ENCODE results near the gene PRSS23.

DNA sequence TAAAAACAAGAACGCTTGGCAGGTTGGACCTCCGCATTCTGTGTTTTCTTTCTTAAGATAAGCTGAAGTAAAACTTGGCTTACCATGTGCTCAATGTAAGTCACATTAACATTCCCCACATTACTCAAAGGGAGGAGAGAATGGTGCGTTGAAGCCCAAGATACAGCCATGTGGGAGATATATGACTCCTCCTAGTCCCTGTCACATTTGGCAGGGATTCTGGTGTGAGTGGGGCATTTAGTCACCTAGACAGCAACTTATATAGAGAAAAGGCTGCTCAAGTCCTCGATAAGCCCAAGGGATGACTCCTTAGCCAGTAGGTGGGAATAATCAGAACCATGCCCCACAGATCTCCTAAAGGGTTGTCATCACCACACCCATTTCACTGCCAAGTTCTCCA, 4.6 kb downstream of the PRSS23 start:
- TF ChIP-seq, protein P1, sequence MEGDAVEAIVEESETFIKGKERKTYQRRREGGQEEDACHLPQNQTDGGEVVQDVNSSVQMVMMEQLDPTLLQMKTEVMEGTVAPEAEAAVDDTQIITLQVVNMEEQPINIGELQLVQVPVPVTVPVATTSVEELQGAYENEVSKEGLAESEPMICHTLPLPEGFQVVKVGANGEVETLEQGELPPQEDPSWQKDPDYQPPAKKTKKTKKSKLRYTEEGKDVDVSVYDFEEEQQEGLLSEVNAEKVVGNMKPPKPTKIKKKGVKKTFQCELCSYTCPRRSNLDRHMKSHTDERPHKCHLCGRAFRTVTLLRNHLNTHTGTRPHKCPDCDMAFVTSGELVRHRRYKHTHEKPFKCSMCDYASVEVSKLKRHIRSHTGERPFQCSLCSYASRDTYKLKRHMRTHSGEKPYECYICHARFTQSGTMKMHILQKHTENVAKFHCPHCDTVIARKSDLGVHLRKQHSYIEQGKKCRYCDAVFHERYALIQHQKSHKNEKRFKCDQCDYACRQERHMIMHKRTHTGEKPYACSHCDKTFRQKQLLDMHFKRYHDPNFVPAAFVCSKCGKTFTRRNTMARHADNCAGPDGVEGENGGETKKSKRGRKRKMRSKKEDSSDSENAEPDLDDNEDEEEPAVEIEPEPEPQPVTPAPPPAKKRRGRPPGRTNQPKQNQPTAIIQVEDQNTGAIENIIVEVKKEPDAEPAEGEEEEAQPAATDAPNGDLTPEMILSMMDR (IDR thresholded peaks at IDR 0.05; ENCODE audit: poor library complexity): no peak
- no peak for TF ChIP-seq EZH2 (IDR thresholded peaks at IDR 0.05; ENCODE audit: borderline replicate concordance)

Data from hepatocyte (in vitro differentiated cells).